HFF-Myc (cell line): Measurements from ENCODE around the gene BRCA2.

Experiments
- DNase-seq: peaks from one replicate; pipeline ENCODE4 v3.0.0-alpha.2; 2011; ENCODE audit warnings: low read depth; ENCODE audit errors: extremely low read depth
- H3K4me3 ChIP-seq: replicated peaks from 2 replicates; pipeline ENCODE4 v1.5.1; 2011; ENCODE audit warnings: low read depth, mild to moderate bottlenecking, control low read depth, low read length
- CTCF ChIP-seq: IDR thresholded peaks from 2 replicates; pipeline ENCODE4 v1.5.1; 2012; ENCODE audit warnings: mild to moderate bottlenecking, low read depth, low read length, control low read depth; ENCODE audit errors: missing control alignments

The BRCA2 gene

GRCh38 chr13:32426191-32426989 is 111.1 kb downstream of the BRCA2 start:
- no peak for TF ChIP-seq CTCF
- peak overlapping the region; percentile 58 for H3K4me3 ChIP-seq
- DNase-seq = no peak

GRCh38 chr13:32426990-32427851 is 111.9 kb downstream of the BRCA2 start:
- H3K4me3 ChIP-seq = peak overlapping the region; percentile 58
- DNase-seq = no peak
- no peak for TF ChIP-seq CTCF

- H3K4me3 ChIP-seq = peak within 1 kb of the TSS; percentile 58
- no peak for TF ChIP-seq CTCF
- no peak for DNase-seq
Observed at GRCh38 chr13:32427852-32428580, 112.7 kb downstream of the BRCA2 start, which contains the start of gene N4BP2L1. Gene N4BP2L1 (minus strand): TSS chr13:32428130. CDS start chr13:32428082, 48 bp downstream.

- no peak for TF ChIP-seq CTCF
- no peak for DNase-seq
- H3K4me3 ChIP-seq = peak overlapping the region; percentile 58
Observed at GRCh38 chr13:32428581-32429432, 113.5 kb downstream of the BRCA2 start.

- TF ChIP-seq CTCF = no peak
- H3K4me3 ChIP-seq = no peak overlapping the region
- DNase-seq = no peak
Observed at GRCh38 chr13:32429433-32429909, 114.2 kb downstream of the BRCA2 start.
